Activated CD8-positive, alpha-beta T cell treated with anti-CD3 and anti-CD28 coated beads, Interleukin-2, amount 10 ng/mL, durations not matched to agents 7 days and 5 days (primary cell): ENCODE results near the gene PARD3. TPM values are rescaled to one million over a fixed set of nuclear protein-coding genes. Genes with fewer than 3 reads are reported as not detected.

Experiments used
- ATAC-seq: fragments of 150-1000 bp; cut with Tn5 transposase; one replicate; pipeline ENCODE4 v1.10.0; 2021; ENCODE audit warnings: moderate library complexity
- CTCF ChIA-PET: fragments of 350-600 bp; sonication (Branson Sonifier 250); formaldehyde crosslinking; loops from one replicate; lab custom pipeline; 2021; ENCODE audit warnings: antibody characterized with exemption; lab: Charles Lee
- POLR2A ChIA-PET: fragments of 350-600 bp; sonication (Branson Sonifier 250); formaldehyde crosslinking; loops from one replicate; lab custom pipeline; 2021; ENCODE audit warnings: antibody characterized with exemption; lab: Charles Lee
- DNase-seq: peaks from one replicate; pipeline ENCODE4 v3.0.0-alpha.2; 2020
- H3K27ac Mint-ChIP-seq: one replicate; pipeline ENCODE4 v1.8.0; 2021; ENCODE audit warnings: mild to moderate bottlenecking, mixed read lengths
- H3K27me3 Mint-ChIP-seq: one replicate; pipeline ENCODE4 v1.8.0; 2021; ENCODE audit warnings: low read depth, mixed read lengths
- H3K36me3 Mint-ChIP-seq: one replicate; pipeline ENCODE4 v1.8.0; 2021; ENCODE audit warnings: low read depth, mixed read lengths
- H3K4me1 Mint-ChIP-seq: one replicate; pipeline ENCODE4 v1.8.0; 2021; ENCODE audit warnings: low read depth, mixed read lengths
- H3K4me3 Mint-ChIP-seq: one replicate; pipeline ENCODE4 v1.8.0; 2021; ENCODE audit warnings: mild to moderate bottlenecking, mixed read lengths
- H3K9me3 Mint-ChIP-seq: one replicate; pipeline ENCODE4 v1.8.0; 2022; ENCODE audit warnings: mixed read lengths; ENCODE audit not compliant: insufficient read depth
- total RNA-seq, 2 experiments: library from RNA; stranded (reverse); gene quantifications; one replicate each; pipeline ENCODE4 v1.2.3, GENCODE V29; 2021

Gene PARD3
- total RNA-seq, 2 experiments from 2014 or later = 0.63 to 0.68 TPM

DNA sequence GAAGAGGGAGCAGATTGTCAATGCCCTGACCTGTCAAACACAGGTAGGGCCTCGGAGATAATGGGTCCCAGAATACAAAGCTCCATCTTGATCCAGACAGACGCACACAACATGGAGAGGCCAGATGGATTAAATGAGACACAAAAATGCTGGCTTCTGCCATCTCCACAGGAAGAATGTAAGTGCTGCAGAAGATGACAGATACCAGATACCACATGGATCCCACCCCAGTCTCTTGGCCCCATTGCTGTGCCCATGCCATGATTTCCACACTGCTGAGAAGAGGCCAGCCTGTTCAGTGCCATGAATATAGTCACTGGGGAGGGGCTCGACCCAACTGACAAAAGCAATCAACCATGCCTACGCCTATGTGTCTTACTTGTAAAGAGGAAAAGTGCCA, 487.9 kb downstream of the PARD3 start:
- DNase-seq (no peak), ATAC-seq (no peak)
- Mint-ChIP-seq H3K36me3 (no peaks in the 10 kb centered on the region), H3K4me1 (no peaks in the 10 kb centered on the region), H3K27ac (no peak overlapping the region), H3K4me3 (no peak overlapping the region), H3K27me3 (no peaks in the 10 kb centered on the region), H3K9me3 (no peaks in the 10 kb centered on the region)
- ChIA-PET POLR2A (no interaction called here), CTCF (no interaction called here)

DNA sequence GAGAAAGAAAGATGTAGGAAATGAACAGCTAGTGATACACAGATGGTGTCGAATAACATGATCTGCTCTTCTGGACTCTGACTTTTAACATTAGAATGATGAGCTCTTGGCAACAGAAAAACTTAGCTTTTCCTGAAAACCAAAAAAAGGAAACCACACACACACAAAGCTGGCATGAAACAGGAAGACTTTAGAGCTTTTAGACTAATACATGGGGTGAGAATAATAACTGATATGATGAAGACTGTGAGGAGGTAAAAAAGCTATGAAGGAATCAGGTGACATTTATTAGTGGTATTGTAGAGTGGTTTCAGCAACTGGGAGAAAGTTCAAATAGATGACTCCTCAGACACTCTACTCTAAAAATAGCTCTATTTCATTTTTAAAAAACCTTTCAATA, 491.9 kb downstream of the PARD3 start:
- Mint-ChIP-seq H3K27ac (no peak overlapping the region), H3K36me3 (no peaks in the 10 kb centered on the region), H3K9me3 (no peaks in the 10 kb centered on the region), H3K4me1 (no peaks in the 10 kb centered on the region), H3K27me3 (no peaks in the 10 kb centered on the region), H3K4me3 (no peak overlapping the region)
- ChIA-PET POLR2A (no interaction called here), CTCF (no interaction called here)
- DNase-seq = no peak
- ATAC-seq = no peak

DNA sequence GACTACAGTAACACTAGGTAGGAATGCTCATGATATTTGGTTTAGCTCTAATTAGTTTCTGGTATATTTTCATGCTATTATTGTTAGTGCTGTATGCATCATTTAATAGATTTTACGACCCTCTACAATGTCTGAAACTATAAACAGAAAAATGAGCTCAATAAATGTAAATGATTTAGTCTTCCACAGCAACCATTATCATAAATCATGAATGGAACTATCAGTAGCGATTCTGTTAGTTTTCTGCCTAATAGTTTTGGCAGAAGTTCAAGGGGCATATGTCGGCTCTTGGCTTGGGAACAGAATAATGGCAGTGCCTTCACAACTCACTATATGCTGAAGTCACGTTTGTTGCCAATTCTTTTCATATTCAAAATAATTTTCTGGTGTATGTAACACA, 494.8 kb downstream of the PARD3 start:
- H3K4me3 Mint-ChIP-seq = no peak overlapping the region
- ChIA-PET CTCF (interaction anchor here (1.1 kb wide), 1 partner anchor 87 kb away, joined by 3 read pairs; no protein-coding TSS in a partner anchor), POLR2A (interaction anchor here (0.7 kb wide), 1 partner anchor 282 kb away, joined by 3 read pairs; no protein-coding TSS in a partner anchor)
- H3K27ac Mint-ChIP-seq = no peak overlapping the region
- no peaks in the 10 kb centered on the region for H3K4me1 Mint-ChIP-seq
- no peaks in the 10 kb centered on the region for H3K36me3 Mint-ChIP-seq
- no peaks in the 10 kb centered on the region for H3K27me3 Mint-ChIP-seq
- H3K9me3 Mint-ChIP-seq = no peaks in the 10 kb centered on the region
- DNase-seq = no peak
- ATAC-seq = no peak

DNA sequence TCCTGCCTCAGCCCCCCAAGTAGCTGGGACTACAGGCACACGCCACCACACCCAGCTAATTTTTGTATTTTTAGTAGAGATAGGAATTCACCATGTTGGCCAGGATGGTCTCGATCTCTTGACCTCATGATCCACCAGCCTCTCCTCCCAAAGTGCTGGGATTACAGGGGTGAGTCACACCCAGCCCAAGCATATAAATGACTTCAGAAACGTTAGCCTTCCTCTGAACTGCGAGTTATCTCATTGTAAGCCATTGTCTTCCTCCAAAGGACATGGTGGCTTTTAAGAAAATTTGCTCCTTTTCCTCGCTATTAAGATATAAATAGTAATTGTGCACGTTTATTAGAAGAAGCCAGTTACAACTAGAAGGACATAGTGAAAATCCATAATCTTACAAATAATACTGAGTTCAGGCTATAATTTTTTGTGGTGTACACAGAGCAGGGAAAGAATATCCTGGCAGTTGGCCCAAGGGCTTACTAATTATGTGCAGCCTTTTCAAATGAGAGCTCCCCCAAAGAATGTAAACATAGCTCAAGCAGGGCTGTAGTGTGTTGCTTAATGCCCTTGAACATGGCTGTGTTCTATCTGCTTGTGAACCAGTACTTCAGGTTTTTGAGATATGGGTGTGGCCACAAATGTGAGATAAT, 495.8 kb downstream of the PARD3 start:
- ChIA-PET POLR2A (interaction anchor here (0.7 kb wide), 1 partner anchor 281 kb away, joined by 3 read pairs; no protein-coding TSS in a partner anchor), CTCF (interaction anchor here (1.1 kb wide), 1 partner anchor 86 kb away, joined by 3 read pairs; no protein-coding TSS in a partner anchor)
- Mint-ChIP-seq H3K9me3 (no peaks in the 10 kb centered on the region), H3K27me3 (no peaks in the 10 kb centered on the region), H3K27ac (no peak overlapping the region), H3K4me1 (no peaks in the 10 kb centered on the region), H3K4me3 (no peak overlapping the region), H3K36me3 (no peaks in the 10 kb centered on the region)
- DNase-seq (no peak), ATAC-seq (no peak)

- H3K4me3 Mint-ChIP-seq = no peak overlapping the region
- H3K9me3 Mint-ChIP-seq = no peaks in the 10 kb centered on the region
- no peaks in the 10 kb centered on the region for H3K36me3 Mint-ChIP-seq
- ChIA-PET POLR2A (no interaction called here), CTCF (no interaction called here)
- peaks cover 4% of the 10 kb centered on the region for H3K4me1 Mint-ChIP-seq
- DNase-seq (no peak), ATAC-seq (no peak)
- H3K27ac Mint-ChIP-seq = no peak overlapping the region
- no peaks in the 10 kb centered on the region for H3K27me3 Mint-ChIP-seq
Observed at GRCh38 chr10:34316154-34316553, 498.9 kb downstream of the PARD3 start.

DNA sequence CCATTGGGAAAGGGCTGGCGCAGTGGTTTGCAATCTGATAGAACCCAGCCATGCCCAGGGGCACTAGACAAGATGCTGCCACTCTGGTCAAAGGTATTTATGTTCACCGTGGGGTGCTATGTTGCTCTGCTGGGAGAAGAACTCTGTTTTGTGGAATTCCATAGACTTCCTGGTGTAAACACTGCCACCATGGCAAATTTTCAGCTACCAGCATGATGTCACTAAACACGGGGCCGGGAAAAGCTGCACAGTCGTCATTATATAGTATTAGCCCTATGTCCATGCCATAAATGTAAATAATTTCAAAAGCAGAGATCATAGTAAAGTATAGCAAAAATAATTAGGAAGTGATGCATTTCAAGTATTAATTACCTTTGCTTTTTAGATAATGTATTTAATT, 500.6 kb downstream of the PARD3 start:
- CTCF ChIA-PET = no interaction called here
- DNase-seq = no peak

DNA sequence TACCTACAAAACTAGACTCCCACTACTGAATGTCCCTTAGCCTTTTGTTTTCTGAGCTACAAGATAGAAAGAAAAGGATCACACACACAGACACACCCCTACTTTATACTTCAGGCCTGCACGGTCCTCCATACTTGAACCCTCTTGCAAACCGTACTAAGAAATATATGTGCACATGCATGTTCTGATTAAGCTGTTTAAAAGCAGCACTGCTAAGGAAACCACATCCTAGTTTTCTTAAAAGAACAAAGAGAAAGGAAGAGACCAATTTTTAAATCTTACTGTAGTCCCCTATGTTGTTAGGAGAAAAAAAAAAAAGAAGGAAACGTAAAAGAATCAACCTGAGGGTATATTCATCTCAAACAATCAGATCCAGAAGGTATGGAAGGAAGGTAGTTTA, 501.2 kb downstream of the PARD3 start:
- CTCF ChIA-PET = no interaction called here
- ATAC-seq = no peak
- Mint-ChIP-seq H3K27me3 (no peaks in the 10 kb centered on the region), H3K4me3 (no peak overlapping the region), H3K36me3 (no peaks in the 10 kb centered on the region), H3K4me1 (peaks cover 4% of the 10 kb centered on the region), H3K27ac (no peak overlapping the region), H3K9me3 (no peaks in the 10 kb centered on the region)
- no peak for DNase-seq
- POLR2A ChIA-PET = no interaction called here

More for the DNA sequence above, 500.6 kb downstream of the PARD3 start:
- Mint-ChIP-seq H3K36me3 (no peaks in the 10 kb centered on the region), H3K27me3 (no peaks in the 10 kb centered on the region), H3K4me1 (peaks cover 4% of the 10 kb centered on the region), H3K9me3 (no peaks in the 10 kb centered on the region), H3K4me3 (no peak overlapping the region), H3K27ac (no peak overlapping the region)
- no peak for ATAC-seq
- POLR2A ChIA-PET = no interaction called here

DNA sequence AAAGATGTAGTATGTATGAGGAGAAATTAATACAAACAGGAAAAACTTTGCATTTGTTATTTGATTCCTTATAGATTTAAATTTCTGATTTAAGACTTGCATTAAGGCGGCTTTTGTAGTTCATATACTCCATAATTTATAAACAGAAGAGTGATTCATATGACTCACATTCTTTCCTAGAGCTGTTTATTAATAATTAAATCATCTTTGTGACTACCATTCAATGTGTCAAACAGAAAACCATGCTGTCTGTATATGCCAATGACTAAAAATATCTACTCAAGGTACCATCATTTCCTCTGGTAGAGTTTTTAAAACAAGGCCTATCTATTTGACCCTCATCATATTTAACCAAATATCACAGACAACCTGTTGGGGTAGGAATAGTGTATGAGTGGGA, 501.7 kb downstream of the PARD3 start:
- Mint-ChIP-seq H3K27me3 (no peaks in the 10 kb centered on the region), H3K9me3 (no peaks in the 10 kb centered on the region), H3K4me1 (peaks cover 4% of the 10 kb centered on the region), H3K4me3 (no peak overlapping the region), H3K36me3 (no peaks in the 10 kb centered on the region), H3K27ac (no peak overlapping the region)
- ChIA-PET CTCF (no interaction called here), POLR2A (no interaction called here)
- ATAC-seq (no peak), DNase-seq (no peak)

DNA sequence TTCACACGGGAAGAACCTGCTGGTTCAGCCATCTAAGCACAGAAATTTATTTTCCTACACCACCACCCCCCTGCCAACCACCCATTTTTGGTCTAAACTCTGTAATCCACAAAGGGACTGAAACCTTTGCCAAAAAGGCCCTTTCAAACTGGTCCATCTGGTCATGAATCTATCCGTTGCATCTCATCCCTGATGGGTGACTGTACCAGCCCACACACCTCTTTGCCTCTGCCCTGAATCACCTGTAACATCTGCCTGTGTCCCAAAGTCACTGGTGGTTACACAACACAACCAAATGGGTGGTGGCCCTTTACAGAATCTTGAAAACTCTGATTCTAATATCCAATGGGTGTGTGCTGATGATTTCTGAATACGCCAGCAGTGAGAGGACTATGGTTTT, 503.4 kb downstream of the PARD3 start:
- ATAC-seq (no peak), DNase-seq (no peak)
- Mint-ChIP-seq H3K27me3 (no peaks in the 10 kb centered on the region), H3K27ac (no peak overlapping the region), H3K4me3 (no peak overlapping the region), H3K9me3 (no peaks in the 10 kb centered on the region), H3K4me1 (peaks cover 4% of the 10 kb centered on the region), H3K36me3 (no peaks in the 10 kb centered on the region)
- ChIA-PET POLR2A (no interaction called here), CTCF (no interaction called here)

- H3K9me3 Mint-ChIP-seq = no peaks in the 10 kb centered on the region
- ChIA-PET POLR2A (no interaction called here), CTCF (no interaction called here)
- no peaks in the 10 kb centered on the region for H3K27me3 Mint-ChIP-seq
- no peak overlapping the region for H3K4me3 Mint-ChIP-seq
- ATAC-seq = no peak
- DNase-seq = no peak
- peaks cover 4% of the 10 kb centered on the region for H3K4me1 Mint-ChIP-seq
- H3K36me3 Mint-ChIP-seq = no peaks in the 10 kb centered on the region
- no peak overlapping the region for H3K27ac Mint-ChIP-seq
Observed at GRCh38 chr10:34310234-34310633, 504.9 kb downstream of the PARD3 start.

DNA sequence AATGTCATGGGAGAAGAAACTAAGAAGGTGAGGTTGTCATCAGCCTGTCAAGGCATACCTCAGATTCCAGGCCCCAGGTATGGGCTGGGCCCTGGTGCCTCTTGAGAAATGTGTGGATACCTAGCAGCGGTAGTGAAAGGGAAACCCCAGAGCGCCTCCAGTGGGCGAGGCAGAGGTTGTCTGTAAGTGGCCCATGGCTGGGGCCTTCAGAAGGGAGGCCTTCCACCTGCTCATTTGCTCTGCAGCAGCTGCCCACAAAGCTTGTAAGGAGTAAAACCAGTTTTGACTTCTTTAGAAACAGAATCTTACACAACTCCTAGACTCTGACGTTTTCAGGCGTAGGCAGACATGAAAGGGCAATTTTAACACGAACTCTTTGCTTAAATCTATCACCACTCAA, 509.9 kb downstream of the PARD3 start:
- Mint-ChIP-seq H3K4me3 (no peak overlapping the region), H3K27me3 (no peaks in the 10 kb centered on the region), H3K4me1 (no peaks in the 10 kb centered on the region), H3K9me3 (no peaks in the 10 kb centered on the region), H3K36me3 (no peaks in the 10 kb centered on the region), H3K27ac (no peak overlapping the region)
- ChIA-PET POLR2A (no interaction called here), CTCF (no interaction called here)
- no peak for ATAC-seq
- no peak for DNase-seq

- no peak for ATAC-seq
- DNase-seq = no peak
- POLR2A ChIA-PET = no interaction called here
- no peaks in the 10 kb centered on the region for H3K4me1 Mint-ChIP-seq
- no peak overlapping the region for H3K27ac Mint-ChIP-seq
- no peaks in the 10 kb centered on the region for H3K9me3 Mint-ChIP-seq
- H3K27me3 Mint-ChIP-seq = no peaks in the 10 kb centered on the region
- CTCF ChIA-PET = no interaction called here
- no peaks in the 10 kb centered on the region for H3K36me3 Mint-ChIP-seq
- H3K4me3 Mint-ChIP-seq = no peak overlapping the region
Observed at GRCh38 chr10:34303022-34303421, 512.1 kb downstream of the PARD3 start.
